IPS-20b (cell line): Measurements from ENCODE around the gene ARSB.

Experiments
- H3K27ac ChIP-seq: one replicate; pipeline ENCODE4 v1.5.1; 2013; ENCODE audit warnings: low read length
- H3K27me3 ChIP-seq: 2 replicates; pipeline ENCODE4 v1.6.1; 2013; ENCODE audit warnings: mild to moderate bottlenecking, low read length, inconsistent platforms; ENCODE audit not compliant: insufficient read depth
- H3K36me3 ChIP-seq: 2 replicates; pipeline ENCODE4 v1.6.1; 2013; ENCODE audit warnings: low read depth, mild to moderate bottlenecking, inconsistent platforms, low read length, moderate library complexity; ENCODE audit not compliant: insufficient read depth
- H3K4me1 ChIP-seq: 2 replicates; pipeline ENCODE4 v1.6.1; 2013; ENCODE audit warnings: mild to moderate bottlenecking, control low read depth, inconsistent platforms, low read length, moderate library complexity; ENCODE audit not compliant: insufficient read depth
- H3K4me3 ChIP-seq: 2 replicates; pipeline ENCODE4 v1.5.1; 2013; ENCODE audit warnings: mild to moderate bottlenecking, low read length, inconsistent platforms
- H3K9ac ChIP-seq: 2 replicates; pipeline ENCODE4 v1.6.1; 2013; ENCODE audit warnings: low read depth, mild to moderate bottlenecking, inconsistent platforms, low read length, moderate library complexity
- H3K9me3 ChIP-seq: 2 replicates; pipeline ENCODE4 v1.6.1; 2013; ENCODE audit warnings: mild to moderate bottlenecking, low read depth, low read length, inconsistent platforms; ENCODE audit not compliant: insufficient read depth

ARSB gene

DNA sequence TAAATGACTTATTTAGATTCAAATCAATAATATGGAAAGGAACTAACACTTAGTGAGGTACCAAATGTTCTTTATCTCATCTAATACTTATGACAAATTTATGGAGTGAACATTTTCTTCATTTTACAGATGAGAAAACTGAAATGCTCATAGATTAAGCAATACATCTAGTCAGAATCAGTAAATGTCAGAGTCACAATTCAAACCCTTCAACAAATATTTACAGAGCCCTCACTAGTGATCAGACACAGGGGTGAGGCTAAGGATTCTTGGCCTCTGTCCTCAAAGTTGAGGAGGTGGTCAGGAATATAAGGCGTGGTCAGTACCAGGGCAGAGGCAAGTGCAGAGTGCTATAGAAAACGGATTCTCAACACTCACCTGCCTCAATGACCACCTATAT is 29.5 kb upstream of the ARSB start:
- no peak overlapping the region for H3K4me3 ChIP-seq
- H3K9me3 ChIP-seq: no peaks in the 10 kb centered on the region; the same call in 1 of the 2 replicates
- no peak overlapping the region for H3K27ac ChIP-seq
- H3K4me1 ChIP-seq: no peaks in the 10 kb centered on the region
- no peak overlapping the region for H3K9ac ChIP-seq
- no peaks in the 10 kb centered on the region for H3K27me3 ChIP-seq
- no peaks in the 10 kb centered on the region for H3K36me3 ChIP-seq

GRCh38 chr5:79011869-79012268 is 26.8 kb upstream of the ARSB start:
- no peak overlapping the region for H3K27ac ChIP-seq
- no peaks in the 10 kb centered on the region; the same call in 1 of the 2 replicates for H3K9me3 ChIP-seq
- no peak overlapping the region for H3K9ac ChIP-seq
- no peaks in the 10 kb centered on the region for H3K36me3 ChIP-seq
- no peak overlapping the region for H3K4me3 ChIP-seq
- H3K27me3 ChIP-seq: no peaks in the 10 kb centered on the region
- no peaks in the 10 kb centered on the region for H3K4me1 ChIP-seq

DNA sequence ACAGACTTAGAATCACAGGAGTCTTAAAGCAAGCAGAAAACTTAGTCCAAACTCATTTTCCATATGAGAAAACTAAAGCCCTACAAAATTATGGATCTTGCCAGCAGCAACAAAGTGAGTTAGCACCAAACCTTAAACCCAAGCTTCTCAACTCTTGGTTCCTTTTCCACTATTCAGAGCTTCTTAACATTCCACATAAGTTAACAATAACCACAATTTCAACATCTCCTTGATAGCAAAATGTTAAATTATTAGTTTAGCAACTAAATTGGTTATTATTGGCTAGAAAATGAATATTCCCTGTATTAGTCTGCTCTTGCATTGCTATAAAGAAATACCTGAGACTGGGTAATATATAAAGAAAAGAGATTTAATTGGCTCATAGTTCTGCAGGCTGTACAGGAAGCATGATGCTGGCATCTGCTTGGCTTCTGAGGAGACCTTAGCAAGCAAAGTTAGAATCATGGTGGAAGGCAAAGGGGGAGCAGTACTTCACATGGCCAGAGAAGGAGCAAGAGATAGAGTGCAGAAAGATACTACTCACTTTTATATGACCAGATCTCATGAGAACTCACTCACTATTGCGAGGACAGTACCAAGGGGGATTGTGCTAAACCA is 26.2 kb upstream of the ARSB start:
- H3K27me3 ChIP-seq: no peaks in the 10 kb centered on the region
- H3K4me1 ChIP-seq: no peaks in the 10 kb centered on the region
- H3K27ac ChIP-seq: no peak overlapping the region
- H3K9ac ChIP-seq: no peak overlapping the region
- no peak overlapping the region for H3K4me3 ChIP-seq
- H3K9me3 ChIP-seq: no peaks in the 10 kb centered on the region; the same call in 1 of the 2 replicates
- H3K36me3 ChIP-seq: no peaks in the 10 kb centered on the region

DNA sequence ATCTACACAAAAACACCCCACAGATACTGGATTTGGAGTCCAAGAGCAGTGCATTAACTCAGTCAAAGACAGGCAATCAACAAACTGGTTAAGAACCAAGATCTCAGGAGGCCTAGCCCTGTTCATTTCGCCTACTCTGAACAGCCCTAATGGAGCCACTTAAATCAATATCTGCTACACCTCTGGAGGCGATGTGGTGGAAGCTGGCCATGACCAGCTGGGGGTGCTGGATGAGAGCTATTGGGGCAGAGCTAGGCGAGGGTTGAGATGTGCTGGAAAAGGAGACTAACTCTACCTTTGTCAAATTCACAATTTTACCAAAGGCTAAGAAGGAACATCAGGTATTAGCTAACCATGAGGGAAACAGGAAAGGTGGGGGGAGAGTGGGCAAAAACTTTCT is 23.3 kb upstream of the ARSB start:
- Histone ChIP-seq H3K9ac (no peak overlapping the region), H3K36me3 (no peaks in the 10 kb centered on the region), H3K9me3 (no peaks in the 10 kb centered on the region; the same call in 1 of the 2 replicates), H3K4me3 (no peak overlapping the region), H3K27ac (no peak overlapping the region), H3K27me3 (no peaks in the 10 kb centered on the region), H3K4me1 (no peaks in the 10 kb centered on the region)

GRCh38 chr5:79007872-79008271 is 22.8 kb upstream of the ARSB start:
- H3K27me3 ChIP-seq: no peaks in the 10 kb centered on the region
- no peak overlapping the region for H3K27ac ChIP-seq
- H3K9ac ChIP-seq: no peak overlapping the region
- no peaks in the 10 kb centered on the region for H3K4me1 ChIP-seq
- no peak overlapping the region for H3K4me3 ChIP-seq
- H3K9me3 ChIP-seq: no peaks in the 10 kb centered on the region
- no peaks in the 10 kb centered on the region for H3K36me3 ChIP-seq

DNA sequence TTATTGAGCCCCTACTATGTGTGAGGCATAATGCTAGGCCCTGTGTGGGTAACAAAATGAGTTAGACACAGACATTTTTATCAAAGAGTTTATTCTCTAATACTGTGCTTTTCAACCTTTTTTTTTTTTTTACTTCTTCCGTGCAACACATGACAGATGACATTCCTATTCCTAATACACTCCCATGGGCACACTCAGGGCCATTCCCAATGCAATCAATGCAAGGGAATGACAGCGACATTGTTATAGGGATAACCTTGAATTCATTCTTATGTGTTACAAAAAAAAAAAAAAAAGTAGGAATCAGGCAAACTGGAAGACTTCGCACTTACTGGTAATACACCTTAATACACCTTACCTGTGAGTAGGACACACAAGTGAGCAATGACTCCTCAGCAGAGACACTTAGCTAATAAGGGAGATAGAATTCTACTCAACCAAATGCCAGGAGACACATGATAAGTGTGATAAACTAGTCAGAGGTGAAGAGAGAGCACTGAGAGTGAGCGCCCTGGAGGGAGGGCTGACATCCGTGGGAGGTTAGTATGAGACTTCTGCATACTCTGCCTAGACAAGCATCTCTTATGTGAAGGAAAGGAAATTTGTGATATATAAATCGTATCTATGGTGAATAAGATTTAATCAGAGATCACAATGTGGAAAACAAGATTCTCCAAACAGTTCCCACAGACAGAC is 21.0 kb upstream of the ARSB start:
- H3K27me3 ChIP-seq: no peaks in the 10 kb centered on the region
- no peak overlapping the region for H3K9ac ChIP-seq
- H3K4me1 ChIP-seq: no peaks in the 10 kb centered on the region
- H3K36me3 ChIP-seq: no peaks in the 10 kb centered on the region
- H3K4me3 ChIP-seq: no peak overlapping the region
- H3K9me3 ChIP-seq: no peaks in the 10 kb centered on the region
- no peak overlapping the region for H3K27ac ChIP-seq

GRCh38 chr5:79005151-79005550 is 20.0 kb upstream of the ARSB start:
- no peak overlapping the region for H3K9ac ChIP-seq
- H3K9me3 ChIP-seq: no peaks in the 10 kb centered on the region
- no peak overlapping the region for H3K27ac ChIP-seq
- no peak overlapping the region for H3K4me3 ChIP-seq
- no peaks in the 10 kb centered on the region for H3K27me3 ChIP-seq
- no peaks in the 10 kb centered on the region for H3K36me3 ChIP-seq
- no peaks in the 10 kb centered on the region for H3K4me1 ChIP-seq

GRCh38 chr5:79002374-79002773 is 17.3 kb upstream of the ARSB start:
- Histone ChIP-seq H3K4me3 (no peak overlapping the region), H3K27ac (no peak overlapping the region), H3K27me3 (no peaks in the 10 kb centered on the region), H3K4me1 (no peaks in the 10 kb centered on the region), H3K36me3 (no peaks in the 10 kb centered on the region), H3K9ac (no peak overlapping the region), H3K9me3 (no peaks in the 10 kb centered on the region)

DNA sequence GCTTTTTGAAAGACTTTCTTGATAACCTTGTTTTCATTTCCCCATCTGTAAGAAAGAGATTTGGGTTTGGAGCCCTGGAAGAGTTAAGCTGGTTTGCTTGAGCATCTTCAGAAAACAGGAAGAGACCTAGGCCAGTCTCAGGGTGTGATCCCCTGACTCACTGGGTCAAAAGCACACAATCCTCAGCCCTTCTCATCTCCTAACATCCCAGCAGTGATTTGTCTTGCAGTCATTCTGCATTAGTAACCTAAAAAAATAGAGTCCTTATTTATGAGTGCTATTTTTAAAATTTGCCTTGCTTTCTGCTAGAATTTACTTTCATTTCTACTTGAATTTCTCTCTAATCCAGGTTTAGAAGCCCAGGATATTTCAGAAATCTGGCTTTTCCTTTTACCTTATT is 16.4 kb upstream of the ARSB start:
- no peak overlapping the region for H3K27ac ChIP-seq

GRCh38 chr5:78997090-78997489 is 12.0 kb upstream of the ARSB start:
- H3K27me3 ChIP-seq: no peaks in the 10 kb centered on the region
- H3K9ac ChIP-seq: no peak overlapping the region
- no peak overlapping the region for H3K27ac ChIP-seq
- H3K36me3 ChIP-seq: no peaks in the 10 kb centered on the region
- no peak overlapping the region for H3K4me3 ChIP-seq
- no peaks in the 10 kb centered on the region for H3K9me3 ChIP-seq
- H3K4me1 ChIP-seq: no peaks in the 10 kb centered on the region

More for the DNA sequence above, 16.4 kb upstream of the ARSB start:
- Histone ChIP-seq H3K4me1 (no peaks in the 10 kb centered on the region), H3K9me3 (no peaks in the 10 kb centered on the region), H3K36me3 (no peaks in the 10 kb centered on the region), H3K9ac (no peak overlapping the region), H3K27me3 (no peaks in the 10 kb centered on the region), H3K4me3 (no peak overlapping the region)

DNA sequence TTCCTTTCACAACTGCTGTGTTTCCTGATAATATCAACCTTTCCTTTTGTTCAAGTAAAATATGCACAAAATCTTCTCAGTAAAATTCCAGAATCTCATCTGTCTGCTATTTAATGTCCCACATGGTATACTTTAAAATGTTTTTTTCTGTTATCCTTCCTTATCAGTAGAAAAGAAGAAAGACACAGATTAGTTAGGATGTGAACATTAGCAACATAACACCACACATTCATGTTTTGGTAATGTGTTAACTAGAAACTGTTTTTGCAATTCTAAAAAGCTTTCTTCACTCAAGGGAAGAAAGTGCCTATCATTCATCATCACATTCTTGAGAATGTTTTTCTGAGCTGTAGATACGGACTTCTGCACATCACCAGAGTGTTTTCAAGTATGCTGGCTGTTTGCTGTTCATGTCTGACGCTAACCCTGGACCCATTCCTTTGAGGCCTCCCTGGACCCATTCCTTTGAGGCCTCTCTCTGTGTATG is 10.5 kb upstream of the ARSB start:
- no peaks in the 10 kb centered on the region for H3K9me3 ChIP-seq

GRCh38 chr5:78993165-78993564 is 8.1 kb upstream of the ARSB start:
- Histone ChIP-seq H3K27me3 (no peaks in the 10 kb centered on the region), H3K9me3 (no peaks in the 10 kb centered on the region), H3K27ac (no peak overlapping the region), H3K36me3 (no peaks in the 10 kb centered on the region), H3K4me1 (no peaks in the 10 kb centered on the region), H3K9ac (no peak overlapping the region), H3K4me3 (no peak overlapping the region)

More for the DNA sequence above, 10.5 kb upstream of the ARSB start:
- H3K36me3 ChIP-seq: no peaks in the 10 kb centered on the region
- H3K4me3 ChIP-seq: no peak overlapping the region
- no peaks in the 10 kb centered on the region for H3K27me3 ChIP-seq
- no peak overlapping the region for H3K9ac ChIP-seq
- H3K4me1 ChIP-seq: no peaks in the 10 kb centered on the region
- no peak overlapping the region for H3K27ac ChIP-seq
